ENCODE results near the gene RPS6KA2. TPM values are rescaled to one million over a fixed set of nuclear protein-coding genes. Genes with fewer than 3 reads are reported as not detected.

The RPS6KA2 gene
- total and polyA plus RNA-seq, 2 donors (not counting 3 experiments of a cell fraction or from before 2014, with no cell fraction given): 54.5 to 75.8 TPM

- Histone ChIP-seq H4K20me1 (replicated peaks; ENCODE audit: control insufficient read depth, extremely low read depth, insufficient read depth, low read length) (no peaks in the 10 kb centered on the region), H3K4me2 (ENCODE audit: insufficient read depth, low read length) (no peak overlapping the region), H3K27ac (ENCODE audit: insufficient read depth, low read depth, low read length) (no peak overlapping the region), H3K4me3 (replicated peaks in 1 of 3; ENCODE audit: insufficient read depth in 1 of 3, low read depth in 1 of 3, low read length in 3 of 3) (no peak overlapping the region), H3K9me3 (replicated peaks; ENCODE audit: control insufficient read depth, insufficient read depth, low read length) (no peaks in the 10 kb centered on the region), H3K36me3 (ENCODE audit: control insufficient read depth in 2 of 2, extremely low read depth in 1 of 2, insufficient read depth in 2 of 2, low read length in 2 of 2) (no peaks in the 10 kb centered on the region), H3K9me1 (replicated peaks; ENCODE audit: control insufficient read depth, extremely low read depth, insufficient read depth, low read length) (no peaks in the 10 kb centered on the region), H3K27me3 (ENCODE audit: control insufficient read depth in 2 of 2, insufficient read depth in 2 of 2, low read length in 2 of 2) (no peaks in the 10 kb centered on the region), H2AFZ (ENCODE audit: low read depth, low read length) (no peak overlapping the region), H3K4me1 (ENCODE audit: control insufficient read depth, extremely low read depth, insufficient read depth, low read length) (peaks cover 13% of the 10 kb centered on the region), H3K79me2 (ENCODE audit: control insufficient read depth, insufficient read depth, low read length) (no peaks in the 10 kb centered on the region), H3K9ac (replicated peaks; ENCODE audit: extremely low read depth, insufficient read depth, low read length) (no peak overlapping the region)
- ChIA-PET CTCF (interaction anchor here (0.6 to 1.7 kb wide), 10 partner anchors 18 to 319 kb away, joined by 3 to 5 read pairs (median 3); no protein-coding TSS in a partner anchor), POLR2A (no interaction called here)
- intact Hi-C loops (cut with micrococcal nuclease) (loop anchor here (1.0 to 5.0 kb wide), 2 partner anchors 172 to 321 kb away; no protein-coding TSS in a partner anchor), dilution Hi-C loops (cut with MboI; ENCODE audit: extremely low pct_ligation_motif_present, low sequenced_read_pairs) (no loop called here)
- BruUV-seq (replicated peaks): no TSS peak
- DNase-seq (ENCODE audit: low read depth, low spot score) (peak; percentile 68), FAIRE-seq (peak; percentile 79)
- no peak for TF ChIP-seq GATA2 (IDR thresholded peaks at IDR 0.05; ENCODE audit: insufficient read depth, insufficient read length, low read depth, low read length)
- peak; percentile 24 to 34 for TF ChIP-seq CTCF (IDR thresholded peaks at IDR 0.05; ENCODE audit: extremely low read depth in 1 of 2, insufficient read depth in 1 of 2, low read depth in 1 of 2, low read length in 2 of 2)
- TF ChIP-seq JUN (IDR thresholded peaks at IDR 0.05; ENCODE audit: borderline replicate concordance, insufficient read depth, insufficient read length, low read depth): no peak
- TF ChIP-seq POLR2AphosphoS5 (IDR thresholded peaks at IDR 0.05; ENCODE audit: insufficient read depth, low read depth, low read length): no peak
Measured at GRCh38 chr6:166456395-166457156, 170.5 kb downstream of the RPS6KA2 start.

All from endothelial cell of umbilical vein (primary cell).